SIG-M5 treated with dmso at 0.1 percent for 504 hours (cell line): ENCODE results near the gene PSME2.
"Not testable (repeated sequence)": the region's sequence is repeated elsewhere in the genome, so short reads cannot be mapped to it uniquely, and the experiment has no call there.

Experiments
- DNase-seq: peaks from one replicate; lab custom pipeline; 2025; ENCODE audit not compliant: unreplicated experiment; lab: John Stamatoyannopoulos, UW

Gene PSME2

GRCh38 chr14:24115422-24116127 is 30.8 kb downstream of the PSME2 start:
- DNase-seq = no peak

DNA sequence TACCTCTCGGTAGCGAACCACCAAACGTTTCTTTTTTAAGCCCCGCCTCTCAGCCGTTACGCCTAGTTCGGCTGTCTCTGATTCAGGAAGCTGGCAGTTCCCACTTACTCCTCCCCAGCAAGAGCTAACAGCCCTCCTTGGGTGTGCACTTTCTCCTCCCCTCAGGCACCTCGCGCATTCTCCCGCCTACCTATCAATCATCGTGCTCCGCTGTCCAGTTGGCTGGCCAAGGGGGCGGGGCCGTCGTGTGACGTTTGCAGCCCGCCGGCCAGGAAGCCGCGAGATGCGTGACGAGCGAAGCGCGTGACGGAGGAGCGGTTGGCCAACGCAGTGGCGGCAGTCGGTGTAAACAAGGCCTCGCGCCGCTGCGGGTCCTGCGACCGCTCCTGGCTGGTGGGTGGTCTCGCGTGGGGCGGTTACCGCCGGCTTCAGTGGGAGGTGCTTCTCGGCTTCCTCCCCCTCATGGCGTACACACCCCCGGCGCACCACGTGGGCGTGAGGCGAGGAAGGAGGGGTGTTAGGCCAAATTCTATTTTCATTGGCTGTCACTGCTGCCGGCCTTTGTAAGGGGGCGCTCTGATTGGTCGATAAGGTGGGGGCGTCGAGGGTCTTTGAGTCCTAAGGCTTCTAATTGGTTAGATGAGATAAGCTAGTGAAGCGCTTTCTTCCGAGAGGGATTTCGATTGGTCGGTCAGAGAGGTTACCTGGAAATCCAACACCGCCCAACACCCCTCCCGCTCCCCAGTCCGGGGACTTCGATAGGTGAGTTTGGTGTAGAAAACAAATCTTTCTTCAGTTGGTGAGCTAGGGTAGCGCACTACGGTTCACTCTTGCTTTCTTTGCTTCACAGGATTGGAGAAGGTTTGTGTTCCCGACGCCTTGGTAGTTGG is 31.6 kb downstream of the PSME2 start, which contains the start of the genes DCAF11 and NRL:
DCAF11 (plus strand) TSS at position 246 of the 890 bp plus-strand sequence. CDS start 818 bp downstream, outside the sequence.
NRL (minus strand) TSS at position 418 of the 890 bp plus-strand sequence. CDS start 32,101 bp downstream, outside the sequence.
- peak; percentile 100 for DNase-seq

DNA sequence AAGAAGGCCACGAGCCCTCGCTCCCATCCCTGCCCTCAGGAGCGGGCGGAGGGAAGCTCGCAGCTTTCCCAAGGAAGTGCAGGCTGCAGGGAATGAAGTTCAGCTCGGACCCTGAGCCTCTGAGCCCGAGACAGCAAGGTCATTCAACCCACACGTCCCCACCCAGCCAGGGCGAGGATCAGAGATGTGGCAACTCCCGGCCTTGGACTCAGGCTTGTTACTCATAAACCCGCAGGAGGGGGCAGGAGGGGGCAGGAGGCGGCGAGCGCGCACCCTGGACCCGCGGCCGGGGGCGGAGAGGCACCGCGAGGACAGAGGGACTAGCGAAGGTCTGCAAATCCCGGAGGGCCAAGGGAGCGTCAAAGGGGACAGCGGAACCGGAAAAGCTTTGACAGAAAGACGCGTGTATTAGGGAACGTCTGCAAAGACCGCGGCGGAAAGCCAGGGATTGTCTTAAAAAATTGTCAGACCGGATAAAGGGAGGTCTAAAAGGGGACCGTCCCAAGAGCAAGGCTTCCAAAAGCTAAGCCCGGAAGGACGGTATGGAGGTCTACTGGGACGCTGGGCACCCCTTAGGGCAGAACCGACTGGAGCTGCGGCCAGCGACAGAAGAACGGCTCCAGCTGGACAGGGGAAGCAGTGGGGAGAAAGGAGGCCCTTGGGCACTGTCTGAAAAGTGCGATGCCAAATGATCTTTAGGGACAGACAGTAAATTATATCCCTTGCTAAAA is 32.4 kb downstream of the PSME2 start:
- peak; percentile 88 for DNase-seq

GRCh38 chr14:24113379-24113800 is 33.0 kb downstream of the PSME2 start:
- no peak for DNase-seq

GRCh38 chr14:24110523-24110922 is 35.9 kb downstream of the PSME2 start:
- no peak for DNase-seq

DNA sequence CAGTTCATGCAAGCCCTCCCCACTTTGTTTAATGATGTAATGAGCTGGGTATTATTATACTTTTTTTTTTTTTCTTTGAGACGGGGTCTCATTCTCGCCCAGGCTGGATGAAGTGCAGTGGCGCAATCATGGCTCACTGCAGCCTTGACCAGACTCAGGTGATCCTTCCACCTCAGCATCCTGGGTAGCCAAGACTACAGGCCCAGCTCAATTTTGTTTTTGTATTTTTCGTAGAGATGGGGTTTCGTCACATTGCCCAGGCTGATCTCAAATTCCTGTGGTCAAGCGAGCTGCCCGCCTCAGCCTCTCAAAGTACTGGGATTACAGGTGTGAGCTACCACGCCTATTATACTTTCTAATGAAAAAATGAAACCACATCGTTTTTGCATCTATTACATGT is 36.4 kb downstream of the PSME2 start:
- DNase-seq = no peak

DNA sequence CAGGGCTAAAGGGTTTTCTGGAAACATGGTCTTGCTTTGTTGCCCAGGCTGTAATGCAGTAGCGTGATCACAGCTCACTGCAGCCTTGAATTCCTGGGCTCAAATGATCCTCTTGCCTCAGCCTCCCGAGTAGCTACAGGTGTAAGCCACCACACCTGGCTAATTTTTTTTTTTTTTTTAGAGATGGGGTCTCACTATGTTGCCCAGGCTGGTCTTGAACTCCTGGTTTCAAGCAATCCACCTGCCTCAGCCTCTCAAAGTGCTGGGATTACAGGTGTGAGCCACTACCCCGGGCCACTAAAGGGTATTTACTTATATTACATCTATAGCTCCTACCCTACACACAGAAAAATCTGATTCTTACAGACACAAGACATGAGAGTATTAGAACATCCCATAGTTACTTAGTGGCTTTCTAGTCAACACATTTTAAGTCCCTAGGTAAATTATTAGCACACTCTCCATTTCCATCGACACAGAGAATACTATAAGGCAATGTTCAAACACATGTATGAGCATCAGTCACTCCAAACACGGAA is 38.0 kb downstream of the PSME2 start:
- DNase-seq = no peak

DNA sequence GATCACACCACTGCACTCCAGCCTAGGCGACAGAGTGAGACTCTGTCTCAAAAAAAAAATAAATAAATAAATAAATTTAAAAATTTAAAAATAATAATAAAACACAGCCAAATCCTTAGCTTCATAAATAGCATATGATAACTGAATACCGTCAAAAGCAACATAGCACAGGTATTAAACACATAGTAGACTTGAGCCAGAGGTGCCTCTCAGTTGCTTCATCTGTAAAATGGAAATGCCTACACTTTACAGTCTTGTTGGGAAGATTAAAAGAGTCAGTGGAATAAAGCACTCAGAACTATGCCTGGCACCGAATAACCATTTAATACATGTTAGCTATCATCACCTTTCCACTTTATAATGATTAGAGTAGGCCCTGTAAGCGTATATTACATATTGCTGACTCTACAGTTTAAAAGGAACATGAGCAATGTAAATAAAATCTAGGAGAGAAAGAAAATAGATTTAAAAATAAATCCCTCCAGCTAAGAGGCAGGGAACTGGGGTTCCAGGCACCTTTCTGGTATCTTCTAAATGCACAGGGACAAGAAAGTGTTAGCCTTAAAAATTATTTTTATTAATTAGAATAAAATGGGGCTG is 39.6 kb downstream of the PSME2 start:
- no peak for DNase-seq

- not testable (repeated sequence) for DNase-seq
These were observed 40.7 kb downstream of the PSME2 start for GRCh38 chr14:24105609-24106239.

- no peak for DNase-seq
These were observed 43.0 kb downstream of the PSME2 start for GRCh38 chr14:24103451-24103850.

- DNase-seq = no peak
These were observed 43.9 kb downstream of the PSME2 start for GRCh38 chr14:24102357-24103048.

GRCh38 chr14:24100982-24101494 is 45.4 kb downstream of the PSME2 start:
- no peak for DNase-seq

GRCh38 chr14:24100197-24100981 is 46.0 kb downstream of the PSME2 start:
- DNase-seq = peak; percentile 27

DNA sequence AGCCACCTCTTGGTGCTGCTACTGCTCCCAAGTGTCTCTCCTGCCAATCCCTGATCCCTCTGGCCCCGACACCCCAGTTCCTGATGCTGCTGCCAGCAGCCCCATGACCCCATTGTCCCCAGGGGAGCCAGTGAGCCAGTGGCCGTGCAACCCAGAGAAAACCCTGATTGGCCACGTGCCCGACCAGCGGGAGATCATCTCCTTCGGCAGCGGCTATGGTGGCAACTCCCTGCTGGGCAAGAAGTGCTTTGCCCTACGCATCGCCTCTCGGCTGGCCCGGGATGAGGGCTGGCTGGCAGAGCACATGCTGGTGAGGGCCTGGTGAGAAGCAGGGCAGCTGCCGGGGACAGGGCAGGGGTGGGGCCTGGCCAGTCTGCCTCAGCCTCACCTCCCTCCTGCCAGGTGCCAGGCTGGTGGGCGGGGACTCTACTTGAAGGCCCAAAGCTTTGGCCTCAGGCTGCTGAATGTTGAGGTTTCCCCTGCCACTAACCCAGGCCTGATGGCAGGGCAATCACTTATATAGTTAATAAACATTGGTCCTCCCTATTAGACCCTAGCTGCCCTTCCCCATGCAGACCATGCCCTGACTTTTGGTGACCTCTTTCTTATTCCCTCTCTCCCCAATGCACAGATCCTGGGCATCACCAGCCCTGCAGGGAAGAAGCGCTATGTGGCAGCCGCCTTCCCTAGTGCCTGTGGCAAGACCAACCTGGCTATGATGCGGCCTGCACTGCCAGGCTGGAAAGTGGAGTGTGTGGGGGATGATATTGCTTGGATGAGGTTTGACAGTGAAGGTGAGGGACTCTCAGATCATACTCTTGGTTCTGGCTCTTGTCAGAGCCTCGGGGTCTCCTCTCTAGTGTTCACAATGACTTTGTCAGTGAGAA is 47.2 kb downstream of the PSME2 start:
- no peak for DNase-seq

GRCh38 chr14:24098229-24098926 is 48.0 kb downstream of the PSME2 start:
- DNase-seq = no peak

DNA sequence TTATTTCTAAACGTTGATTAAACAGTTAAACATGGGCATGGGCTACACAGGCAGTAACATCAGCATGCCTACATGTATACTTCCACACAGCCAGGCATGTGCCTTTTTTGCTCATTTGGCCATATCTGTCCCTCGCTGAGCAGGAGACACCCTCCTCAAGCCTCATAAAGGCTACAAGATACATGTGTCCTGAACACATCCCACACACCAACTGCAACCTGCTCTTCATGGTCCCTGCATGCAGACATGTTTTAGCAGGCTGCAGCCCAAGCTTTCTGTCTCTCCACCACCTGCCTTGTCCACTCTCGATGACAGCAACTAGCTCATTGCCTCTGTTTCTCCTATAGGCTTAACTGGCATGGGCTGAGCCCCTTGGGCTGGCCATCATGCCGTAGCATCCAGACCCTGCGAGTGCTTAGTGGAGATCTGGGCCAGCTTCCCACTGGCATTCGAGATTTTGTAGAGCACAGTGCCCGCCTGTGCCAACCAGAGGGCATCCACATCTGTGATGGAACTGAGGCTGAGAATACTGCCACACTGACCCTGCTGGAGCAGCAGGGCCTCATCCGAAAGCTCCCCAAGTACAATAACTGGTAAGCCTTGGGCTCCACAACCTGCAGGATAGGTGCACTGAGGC is 49.7 kb downstream of the PSME2 start:
- DNase-seq = no peak
